ENCODE data around the gene TEX35. TPM values are rescaled to one million over a fixed set of nuclear protein-coding genes. Genes with fewer than 3 reads are reported as not detected.
A peak's percentile ranks its signal among the peaks of the same experiment; 100 is the strongest.
"Not testable (repeated sequence)": the region's sequence is repeated elsewhere in the genome, so short reads cannot be mapped to it uniquely, and the experiment has no call there.

TEX35 gene
- total RNA-seq, 2 experiments from 2014 or later: not detected

GRCh38 chr1:178497903-178498478, 14.9 kb upstream of the TEX35 start:
- Mint-ChIP-seq H3K27me3 (no peaks in the 10 kb centered on the region), H3K4me3 (no peak overlapping the region), H3K9me3 (no peaks in the 10 kb centered on the region), H3K36me3 (ENCODE audit: low read depth) (no peaks in the 10 kb centered on the region), H3K4me1 (no peaks in the 10 kb centered on the region), H3K27ac (no peak overlapping the region)
- CTCF ChIA-PET: no interaction called here
- POLR2A ChIA-PET: no interaction called here
- no peak for DNase-seq

GRCh38 chr1:178498896-178499675, 13.8 kb upstream of the TEX35 start:
- Mint-ChIP-seq H3K27ac (no peak overlapping the region), H3K4me3 (no peak overlapping the region), H3K36me3 (ENCODE audit: low read depth) (no peaks in the 10 kb centered on the region), H3K9me3 (no peaks in the 10 kb centered on the region), H3K27me3 (no peaks in the 10 kb centered on the region), H3K4me1 (no peaks in the 10 kb centered on the region)
- DNase-seq: no peak
- ChIA-PET POLR2A (no interaction called here), CTCF (no interaction called here)

DNA sequence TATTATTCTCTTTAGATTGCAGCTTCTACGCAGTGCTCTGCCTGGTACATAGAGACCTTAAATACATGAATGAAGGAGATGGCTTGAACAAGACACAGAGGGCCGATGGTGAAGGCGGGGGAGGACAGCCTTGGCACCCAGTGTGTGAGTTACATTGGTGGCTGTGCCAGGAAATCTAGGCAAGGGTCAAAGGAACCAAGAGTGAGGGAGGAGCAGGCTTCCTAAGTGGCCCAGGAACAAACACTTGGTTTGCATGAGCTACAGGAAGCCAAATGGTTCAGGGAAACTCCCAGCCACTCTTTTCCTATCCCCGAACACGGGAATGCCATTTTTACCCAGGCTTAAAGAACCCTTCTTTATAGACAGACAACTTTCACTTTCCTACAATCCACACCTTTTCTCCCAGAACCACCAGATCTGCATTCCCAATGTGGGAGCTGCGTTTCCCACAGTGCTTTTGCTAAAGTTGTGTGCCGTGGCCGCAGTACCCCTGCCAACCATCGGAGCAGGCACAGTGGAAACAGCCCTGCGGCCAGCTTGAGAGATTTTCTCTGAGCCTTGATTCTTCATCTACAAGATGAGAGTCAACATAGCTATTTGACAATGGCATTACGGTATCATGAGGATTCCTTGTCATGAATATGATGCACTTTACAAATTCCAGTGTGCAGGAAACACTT, 12.7 kb upstream of the TEX35 start:
- Mint-ChIP-seq H3K4me1 (no peaks in the 10 kb centered on the region), H3K27ac (no peak overlapping the region), H3K4me3 (no peak overlapping the region), H3K9me3 (no peaks in the 10 kb centered on the region), H3K36me3 (ENCODE audit: low read depth) (no peaks in the 10 kb centered on the region), H3K27me3 (no peaks in the 10 kb centered on the region)
- no peak for DNase-seq
- ChIA-PET POLR2A (no interaction called here), CTCF (interaction anchor here (1.3 to 1.6 kb wide), 2 partner anchors 41 to 46 kb away, joined by 3 read pairs; no protein-coding TSS in a partner anchor)

- ChIA-PET CTCF (interaction anchor here (1.3 to 1.7 kb wide), 4 partner anchors 10 to 45 kb away, joined by 3 to 5 read pairs (median 3); partner anchors contain the start of gene TEX35), POLR2A (no interaction called here)
- H3K27ac Mint-ChIP-seq: no peak overlapping the region
- no peaks in the 10 kb centered on the region for H3K4me1 Mint-ChIP-seq
- H3K4me3 Mint-ChIP-seq: no peak overlapping the region
- H3K36me3 Mint-ChIP-seq (ENCODE audit: low read depth): no peaks in the 10 kb centered on the region
- H3K27me3 Mint-ChIP-seq: no peaks in the 10 kb centered on the region
- DNase-seq: no peak
- H3K9me3 Mint-ChIP-seq: no peaks in the 10 kb centered on the region
Measured at GRCh38 chr1:178500936-178501554, 11.9 kb upstream of the TEX35 start.

GRCh38 chr1:178501705-178502329, 11.1 kb upstream of the TEX35 start:
- H3K27me3 Mint-ChIP-seq: no peaks in the 10 kb centered on the region
- POLR2A ChIA-PET: no interaction called here
- H3K9me3 Mint-ChIP-seq: no peaks in the 10 kb centered on the region
- no peak overlapping the region for H3K4me3 Mint-ChIP-seq
- CTCF ChIA-PET: interaction anchor here (0.9 to 1.7 kb wide), 3 partner anchors 9 to 13 kb away, joined by 3 to 5 read pairs (median 4); partner anchors contain the start of gene TEX35
- no peaks in the 10 kb centered on the region for H3K36me3 Mint-ChIP-seq (ENCODE audit: low read depth)
- no peak overlapping the region for H3K27ac Mint-ChIP-seq
- peak; percentile 59 for DNase-seq
- H3K4me1 Mint-ChIP-seq: no peaks in the 10 kb centered on the region

DNA sequence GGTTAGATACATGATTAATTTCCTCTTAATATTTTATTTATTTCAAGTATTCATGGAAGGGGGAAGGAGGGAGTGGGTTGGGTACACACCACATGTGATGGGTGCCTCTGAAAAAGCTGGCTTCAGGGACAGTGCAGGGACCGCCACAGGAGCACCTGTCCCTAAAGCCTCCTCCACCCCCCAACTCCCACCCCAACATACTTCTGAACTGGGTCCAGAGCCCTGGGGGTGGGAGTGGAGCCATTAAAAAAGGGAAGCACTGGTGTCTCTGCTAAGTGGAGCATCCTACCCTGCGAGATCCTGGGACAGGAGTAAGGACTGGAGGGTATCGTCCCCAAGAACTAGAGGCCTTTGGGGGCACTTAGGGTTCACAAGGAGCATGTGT, 10.6 kb upstream of the TEX35 start:
- no peaks in the 10 kb centered on the region for H3K36me3 Mint-ChIP-seq (ENCODE audit: low read depth)
- CTCF ChIA-PET: interaction anchor here (0.9 to 1.7 kb wide), 3 partner anchors 9 to 14 kb away, joined by 3 to 5 read pairs (median 4); partner anchors contain the start of gene TEX35
- no peak overlapping the region for H3K27ac Mint-ChIP-seq
- H3K9me3 Mint-ChIP-seq: no peaks in the 10 kb centered on the region
- no peak for DNase-seq
- H3K4me1 Mint-ChIP-seq: no peaks in the 10 kb centered on the region
- H3K4me3 Mint-ChIP-seq: no peak overlapping the region
- H3K27me3 Mint-ChIP-seq: no peaks in the 10 kb centered on the region
- POLR2A ChIA-PET: no interaction called here

GRCh38 chr1:178502856-178503255, 10.1 kb upstream of the TEX35 start:
- Mint-ChIP-seq H3K27ac (no peak overlapping the region), H3K9me3 (no peaks in the 10 kb centered on the region), H3K36me3 (ENCODE audit: low read depth) (no peaks in the 10 kb centered on the region), H3K4me3 (no peak overlapping the region), H3K4me1 (no peaks in the 10 kb centered on the region), H3K27me3 (no peaks in the 10 kb centered on the region)
- DNase-seq: no peak
- CTCF ChIA-PET: no interaction called here
- POLR2A ChIA-PET: no interaction called here

- CTCF ChIA-PET; H3K4me1 Mint-ChIP-seq; H3K4me3 Mint-ChIP-seq; H3K27ac Mint-ChIP-seq; DNase-seq; H3K9me3 Mint-ChIP-seq; H3K27me3 Mint-ChIP-seq; POLR2A ChIA-PET; H3K36me3 Mint-ChIP-seq (ENCODE audit: low read depth): not testable (repeated sequence)
Measured at GRCh38 chr1:178503316-178503715, 9.6 kb upstream of the TEX35 start.

DNA sequence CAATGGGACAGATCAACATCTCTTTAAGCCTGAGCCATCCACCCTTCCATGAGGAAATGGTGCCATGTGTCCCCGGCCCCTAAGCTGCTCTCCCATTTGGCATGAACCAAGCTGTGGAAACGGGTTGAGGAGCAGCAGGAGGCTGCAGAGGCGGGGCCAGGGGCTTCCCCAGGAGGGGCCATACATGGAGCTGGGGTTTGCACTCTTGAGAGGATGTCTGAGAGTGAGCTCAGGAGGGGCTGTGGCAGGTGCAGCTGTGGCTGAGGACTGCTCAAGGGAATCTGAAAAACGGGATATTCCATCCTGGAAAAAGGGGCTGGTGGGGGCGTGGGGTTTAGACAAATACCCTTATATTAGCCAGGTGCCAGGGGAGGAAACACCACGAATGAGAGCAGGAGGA, 9.1 kb upstream of the TEX35 start:
- CTCF ChIA-PET: interaction anchor here (1.3 kb wide), 1 partner anchor 9 kb away, joined by 4 read pairs; no protein-coding TSS in a partner anchor
- H3K36me3 Mint-ChIP-seq (ENCODE audit: low read depth): no peaks in the 10 kb centered on the region
- no peak overlapping the region for H3K27ac Mint-ChIP-seq
- H3K27me3 Mint-ChIP-seq: no peaks in the 10 kb centered on the region
- no peaks in the 10 kb centered on the region for H3K4me1 Mint-ChIP-seq
- POLR2A ChIA-PET: no interaction called here
- no peak overlapping the region for H3K4me3 Mint-ChIP-seq
- no peak for DNase-seq
- H3K9me3 Mint-ChIP-seq: no peaks in the 10 kb centered on the region

GRCh38 chr1:178504286-178504685, 8.6 kb upstream of the TEX35 start:
- ChIA-PET POLR2A (no interaction called here), CTCF (interaction anchor here (1.3 kb wide), 1 partner anchor 9 kb away, joined by 4 read pairs; no protein-coding TSS in a partner anchor)
- no peak overlapping the region for H3K4me3 Mint-ChIP-seq
- no peaks in the 10 kb centered on the region for H3K4me1 Mint-ChIP-seq
- DNase-seq: no peak
- no peaks in the 10 kb centered on the region for H3K36me3 Mint-ChIP-seq (ENCODE audit: low read depth)
- H3K9me3 Mint-ChIP-seq: no peaks in the 10 kb centered on the region
- no peaks in the 10 kb centered on the region for H3K27me3 Mint-ChIP-seq
- no peak overlapping the region for H3K27ac Mint-ChIP-seq

DNA sequence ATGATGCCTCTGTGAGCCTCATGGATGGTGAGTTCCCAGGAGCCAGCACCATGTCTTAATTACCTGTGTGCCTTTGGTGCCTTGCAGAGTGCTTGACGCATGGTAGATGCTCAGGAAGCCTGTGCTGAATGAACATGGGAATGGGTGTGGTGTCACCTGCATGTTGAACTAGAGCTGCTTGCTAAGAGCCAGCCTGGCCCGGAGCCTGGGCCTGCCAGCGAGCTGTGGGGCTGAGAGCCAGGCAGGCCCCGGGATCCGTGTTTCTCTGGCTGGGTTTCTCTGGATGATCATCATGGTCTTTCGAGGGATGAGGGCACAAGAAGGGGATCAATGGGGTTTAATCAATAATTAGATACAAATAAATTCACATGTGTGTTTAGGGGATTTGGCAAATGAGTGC, 6.7 kb upstream of the TEX35 start:
- Mint-ChIP-seq H3K27ac (no peak overlapping the region), H3K36me3 (ENCODE audit: low read depth) (no peaks in the 10 kb centered on the region), H3K27me3 (no peaks in the 10 kb centered on the region), H3K4me1 (no peaks in the 10 kb centered on the region), H3K9me3 (no peaks in the 10 kb centered on the region), H3K4me3 (no peak overlapping the region)
- DNase-seq: no peak
- CTCF ChIA-PET: interaction anchor here (1.1 kb wide), 1 partner anchor 18 kb away, joined by 3 read pairs; no protein-coding TSS in a partner anchor
- POLR2A ChIA-PET: no interaction called here

DNA sequence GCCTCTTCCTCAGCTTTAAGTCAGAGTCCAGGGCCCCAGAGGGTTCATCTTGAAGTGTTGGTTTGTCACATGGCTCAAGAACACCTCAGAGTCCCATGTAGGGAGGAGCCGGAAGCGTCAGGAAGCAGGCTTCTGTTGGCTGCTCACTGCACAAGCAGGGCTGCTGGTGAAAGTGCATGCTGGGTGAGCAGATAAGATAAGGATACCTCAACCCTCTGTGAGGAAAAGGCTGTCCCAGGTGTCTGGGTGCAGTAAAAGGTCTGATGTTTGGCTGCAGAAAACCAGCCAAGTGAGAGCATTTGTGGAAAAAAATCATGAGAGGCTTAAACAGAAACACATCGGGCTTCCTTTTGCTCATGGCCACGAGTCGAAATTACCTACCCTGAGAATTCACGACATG, 6.2 kb upstream of the TEX35 start:
- H3K27me3 Mint-ChIP-seq: no peaks in the 10 kb centered on the region
- DNase-seq: no peak
- no peaks in the 10 kb centered on the region for H3K4me1 Mint-ChIP-seq
- H3K27ac Mint-ChIP-seq: no peak overlapping the region
- CTCF ChIA-PET: interaction anchor here (0.5 to 1.6 kb wide), 2 partner anchors 12 to 238 kb away, joined by 3 read pairs; no protein-coding TSS in a partner anchor
- H3K4me3 Mint-ChIP-seq: no peak overlapping the region
- no peaks in the 10 kb centered on the region for H3K9me3 Mint-ChIP-seq
- POLR2A ChIA-PET: no interaction called here
- H3K36me3 Mint-ChIP-seq (ENCODE audit: low read depth): no peaks in the 10 kb centered on the region
